Measurements from ENCODE around the gene SYT1. TPM values are rescaled to one million over a fixed set of nuclear protein-coding genes. Genes with fewer than 3 reads are reported as not detected.

The SYT1 gene
- total and polyA plus RNA-seq, 2 of the 8 experiments (the other 6 are each of a cell fraction or from before 2014, with no cell fraction given): 11.0 to 34.6 TPM

DNA sequence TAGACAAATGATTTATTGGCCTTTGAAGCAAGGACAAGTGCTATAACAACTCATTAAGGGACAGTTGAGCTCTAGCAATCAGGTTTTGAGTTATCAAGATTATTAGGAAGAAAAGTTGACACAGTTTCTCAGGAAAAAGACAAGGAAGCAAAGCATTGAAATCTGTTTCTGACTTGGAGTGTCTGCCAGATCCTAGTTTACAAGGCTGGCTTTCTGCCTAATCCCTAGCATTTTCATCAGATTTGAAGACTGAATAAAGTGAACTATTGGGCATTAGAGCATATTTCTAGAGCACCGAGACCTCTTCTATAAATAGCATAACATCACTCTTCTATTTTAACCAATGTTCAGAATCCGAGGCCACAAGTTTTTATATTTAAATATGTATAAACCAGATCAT is 7.0 kb downstream of the SYT1 start:
- H2AK5ac ChIP-seq (ENCODE audit: low read depth, low read length): no peak overlapping the region
- WGBS, 2 experiments (ENCODE audit: extremely low coverage in 1 of 2, insufficient coverage in 1 of 2, insufficient read length in 1 of 2, insufficient replicate concordance in 2 of 2, low coverage in 1 of 2, low lambda C conversion rate in 2 of 2, missing lambda C conversion rate in 1 of 2): 86% methylated on average over 2 of the region's 2 CpGs; no CpG with 5 or more reads in 1 of the 2 experiments
- no peak overlapping the region for H2BK20ac ChIP-seq (ENCODE audit: low read length)
- H4K20me1 ChIP-seq (replicated peaks in 1 of 2; ENCODE audit: control insufficient read depth in 1 of 2, insufficient read depth in 2 of 2, low read length in 2 of 2): peaks cover 0 to 2% of the 10 kb centered on the region in 2 experiments
- H3K4me2 ChIP-seq (ENCODE audit: insufficient read depth in 1 of 2, low read depth in 2 of 2, low read length in 2 of 2): no peak overlapping the region
- H3K56ac ChIP-seq (replicated peaks; ENCODE audit: insufficient read length, low read depth, low read length): no peak overlapping the region
- H3K9ac ChIP-seq (replicated peaks in 1 of 4; ENCODE audit: extremely low read depth in 1 of 4, low read depth in 3 of 4, low read length in 3 of 4): no peak overlapping the region
- H3K79me2 ChIP-seq (ENCODE audit: control insufficient read depth in 1 of 2, insufficient read depth in 2 of 2, low read length in 2 of 2): peaks cover 0 to 92% of the 10 kb centered on the region in 2 experiments; a peak in 3 of 4 replicates
- ChIA-PET POLR2A (ENCODE audit: partially characterized antibody) (interaction anchor here (1.2 kb wide), 1 partner anchor 12 kb away, joined by 3 read pairs; no protein-coding TSS in a partner anchor), CTCF (ENCODE audit: partially characterized antibody) (no interaction called here)
- no peak overlapping the region for H2BK15ac ChIP-seq (ENCODE audit: low read length)
- no peak overlapping the region for H3K23ac ChIP-seq (ENCODE audit: insufficient read length)
- H2AFZ ChIP-seq (ENCODE audit: low read length): no peak overlapping the region
- H2BK120ac ChIP-seq (replicated peaks; ENCODE audit: low read depth, low read length): no peak overlapping the region
- no peak overlapping the region for H3K4ac ChIP-seq (replicated peaks; ENCODE audit: insufficient read length, low read depth, low read length)
- no peak overlapping the region for H4K91ac ChIP-seq (replicated peaks; ENCODE audit: insufficient read length, low read length)
- no peaks in the 10 kb centered on the region for H3K27me3 ChIP-seq (replicated peaks in 1 of 4; ENCODE audit: control insufficient read depth in 3 of 4, extremely low read depth in 1 of 4, insufficient read depth in 3 of 4, low read length in 3 of 4)
- H2BK5ac ChIP-seq (ENCODE audit: low read depth, low read length): no peak overlapping the region
- no peak for FAIRE-seq
- no peak overlapping the region for H3K18ac ChIP-seq (ENCODE audit: extremely low read depth, low read length)
- no peak overlapping the region for H3K14ac ChIP-seq (ENCODE audit: insufficient read length)
- H3K27ac ChIP-seq (ENCODE audit: low read depth, low read length): no peak overlapping the region
- DNase-seq (ENCODE audit: low read depth in 1 of 2, low spot score in 2 of 2): no peak
- H3K9me3 ChIP-seq (ENCODE audit: insufficient read depth in 2 of 2, low read depth in 1 of 2, low read length in 1 of 2): no peaks in the 10 kb centered on the region
- H2BK12ac ChIP-seq (ENCODE audit: low read depth, low read length): no peak overlapping the region
- H3K4me3 ChIP-seq (ENCODE audit: extremely low read depth in 1 of 4, insufficient read depth in 2 of 4, low read depth in 3 of 4, low read length in 4 of 4): no peak overlapping the region
- peaks cover 0 to 4% (median 0%) of the 10 kb centered on the region in 4 experiments; a peak in 2 of 7 replicates for H3K4me1 ChIP-seq (replicated peaks in 1 of 4; ENCODE audit: control insufficient read depth in 3 of 4, insufficient read depth in 4 of 4, low read length in 3 of 4)
- no peaks in the 10 kb centered on the region for H3K79me1 ChIP-seq (ENCODE audit: low read depth, low read length)
- H4K5ac ChIP-seq (ENCODE audit: insufficient read length, low read depth, low read length): no peak overlapping the region
- H3K36me3 ChIP-seq (ENCODE audit: control insufficient read depth in 2 of 4, insufficient read depth in 4 of 4, low read length in 3 of 4): peaks cover 0 to 4% (median 0%) of the 10 kb centered on the region in 4 experiments; a peak in 1 of 8 replicates
- H3K23me2 ChIP-seq (ENCODE audit: low read depth, low read length): no peaks in the 10 kb centered on the region
- H4K8ac ChIP-seq (ENCODE audit: extremely low read depth, insufficient read depth, low read length): no peak overlapping the region
- TF ChIP-seq ZNF274 (IDR thresholded peaks at IDR 0.05; ENCODE audit: borderline replicate concordance, extremely low read depth, low read length): no peak
- no peak for TF ChIP-seq YY1 (IDR thresholded peaks at IDR 0.05; ENCODE audit: low read depth, low read length)
- TF ChIP-seq BACH1 (IDR thresholded peaks at IDR 0.05; ENCODE audit: low read length): no peak
- TF ChIP-seq, protein P1, sequence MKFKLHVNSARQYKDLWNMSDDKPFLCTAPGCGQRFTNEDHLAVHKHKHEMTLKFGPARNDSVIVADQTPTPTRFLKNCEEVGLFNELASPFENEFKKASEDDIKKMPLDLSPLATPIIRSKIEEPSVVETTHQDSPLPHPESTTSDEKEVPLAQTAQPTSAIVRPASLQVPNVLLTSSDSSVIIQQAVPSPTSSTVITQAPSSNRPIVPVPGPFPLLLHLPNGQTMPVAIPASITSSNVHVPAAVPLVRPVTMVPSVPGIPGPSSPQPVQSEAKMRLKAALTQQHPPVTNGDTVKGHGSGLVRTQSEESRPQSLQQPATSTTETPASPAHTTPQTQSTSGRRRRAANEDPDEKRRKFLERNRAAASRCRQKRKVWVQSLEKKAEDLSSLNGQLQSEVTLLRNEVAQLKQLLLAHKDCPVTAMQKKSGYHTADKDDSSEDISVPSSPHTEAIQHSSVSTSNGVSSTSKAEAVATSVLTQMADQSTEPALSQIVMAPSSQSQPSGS (IDR thresholded peaks at IDR 0.05; ENCODE audit: low read length): no peak
- no peak for TF ChIP-seq MAFK (IDR thresholded peaks at IDR 0.05; ENCODE audit: low read depth, low read length)
- TF ChIP-seq TAF7 (optimal IDR thresholded peaks at IDR 0.05; ENCODE audit: borderline replicate concordance, low read depth, low read length): no peak
- TF ChIP-seq EP300 (IDR thresholded peaks at IDR 0.05; ENCODE audit: borderline replicate concordance in 1 of 2, low read depth in 2 of 2, low read length in 2 of 2): no peak
- TF ChIP-seq TBP (IDR thresholded peaks at IDR 0.05; ENCODE audit: low read depth, low read length): no peak
- no peak for TF ChIP-seq KDM4A (IDR thresholded peaks at IDR 0.05; ENCODE audit: low read depth, low read length, severe bottlenecking)
- no peak for TF ChIP-seq CHD1 (IDR thresholded peaks at IDR 0.05; ENCODE audit: low read depth, low read length)
- TF ChIP-seq JUN (IDR thresholded peaks at IDR 0.05; ENCODE audit: low read depth, low read length): no peak
- no peak for TF ChIP-seq ASH2L (IDR thresholded peaks at IDR 0.05; ENCODE audit: low read length)

All from H1 (cell line).